Body of pancreas (tissue), 4 donors: ENCODE measurements around the gene FAM13A. TPM values are rescaled to one million over a fixed set of nuclear protein-coding genes. Genes with fewer than 3 reads are reported as not detected.
"Not testable (repeated sequence)": the region's sequence is repeated elsewhere in the genome, so short reads cannot be mapped to it uniquely, and the experiment has no call there.

Experiments used
- ATAC-seq: fragments of 150-250 bp; one replicate; pipeline ENCODE4 v1.9.1; 2016
- DNase-seq, 4 donors: peaks; one replicate each; pipeline ENCODE4 v3.0.0-alpha.2; 2019
- H3K27ac ChIP-seq, 4 donors: fragments of 200-600 bp; sonication (generic); 1 replicate in 3 of 4; 2 replicates in 1 of 4; pipeline versions ENCODE4 v1.5.1 to v1.6.1; 2016 to 2019; ENCODE audit warnings: mild to moderate bottlenecking in 1 of 4, mixed read lengths in 1 of 4, moderate library complexity in 1 of 4
- H3K27me3 ChIP-seq, 2 donors: fragments of 200-600 bp; sonication (generic); one replicate each; pipeline ENCODE4 v1.6.0; 2016; ENCODE audit warnings: mild to moderate bottlenecking in 1 of 2
- H3K36me3 ChIP-seq, 2 donors: fragments of 200-600 bp; sonication (generic); replicated peaks in 1 of 2; 2 replicates each; pipeline ENCODE4 v1.5.1; 2016; ENCODE audit warnings: low read depth in 2 of 2; ENCODE audit not compliant: insufficient read depth in 1 of 2
- H3K4me1 ChIP-seq: fragments of 200-600 bp; sonication (generic); one replicate; pipeline ENCODE4 v1.6.0; 2016
- H3K4me3 ChIP-seq, 2 donors: fragments of 200-600 bp; sonication (generic); 1 replicate in 1 of 2; 2 replicates in 1 of 2; pipeline ENCODE4 v1.5.1; 2016 to 2019
- H3K9me3 ChIP-seq, 3 donors: fragments of 200-600 bp; sonication (generic); 1 replicate in 2 of 3; 2 replicates in 1 of 3; pipeline ENCODE4 v1.5.1; 2016
- CTCF ChIP-seq, 7 experiments: fragments of 450-650 bp in 4 of 7; fragments of 200-600 bp in 3 of 7; sonication (generic) in 3 of 7; IDR thresholded peaks; one replicate each; pipeline ENCODE4 v1.5.1; 2016 to 2019; ENCODE audit warnings: antibody characterized with exemption in 7 of 7
- POLR2A ChIP-seq, 3 donors: fragments of 450-650 bp; IDR thresholded peaks; one replicate each; pipeline ENCODE4 v1.6.1; 2016; ENCODE audit warnings: antibody characterized with exemption in 3 of 3, mild to moderate bottlenecking in 2 of 3
- WGBS, 2 donors: methylation state at CpG; one replicate each; pipeline ENCODE4 v1.1.5; 2017; 5-methylcytosine and 5-hydroxymethylcytosine counted together
- intact Hi-C: fragments of 100-400 bp; cut with DNase I; formaldehyde crosslinking; loops from one replicate; pipeline ENCODE4 v1.15.1; 2023
- total RNA-seq, 2 donors: library from RNA; depleted of rRNA; stranded (reverse); fragments of >200 nt; gene quantifications; one replicate each; pipeline ENCODE4 v1.1.0, GENCODE V29; 2016

FAM13A gene
- total RNA-seq, 2 donors from 2014 or later, result 59.1 to 64.3 TPM

- Histone ChIP-seq H3K27ac (no peak overlapping the region), H3K4me1 (peaks cover 36% of the 10 kb centered on the region), H3K27me3 (no peaks in the 10 kb centered on the region), H3K36me3 (no peaks in the 10 kb centered on the region), H3K4me3 (no peak overlapping the region), H3K9me3 (no peaks in the 10 kb centered on the region)
- TF ChIP-seq CTCF (IDR thresholded peaks at IDR 0.05) (no peak), POLR2A (IDR thresholded peaks at IDR 0.05) (no peak)
- ATAC-seq (no peak), DNase-seq (no peak)
- WGBS, 2 donors, result 96 to 97% methylated on average over 6 of the region's 6 CpGs
- intact Hi-C loops, result no loop called here
Observed at GRCh38 chr4:89007338-89007939, 49.5 kb downstream of the FAM13A start.

- no peak for DNase-seq
- no peaks in the 10 kb centered on the region for H3K27me3 ChIP-seq
- H3K9me3 ChIP-seq, result no peaks in the 10 kb centered on the region
- 89 to 94% methylated on average over 5 of the region's 5 CpGs for WGBS, 2 donors
- intact Hi-C loops, result no loop called here
- no peak for ATAC-seq
- peaks cover 44% of the 10 kb centered on the region for H3K4me1 ChIP-seq
- H3K27ac ChIP-seq, result no peak overlapping the region
- H3K36me3 ChIP-seq, result no peaks in the 10 kb centered on the region
- H3K4me3 ChIP-seq, result no peak overlapping the region
- no peak for TF ChIP-seq POLR2A (IDR thresholded peaks at IDR 0.05)
- no peak for TF ChIP-seq CTCF (IDR thresholded peaks at IDR 0.05)
Observed at GRCh38 chr4:89006307-89006706, 50.7 kb downstream of the FAM13A start.

- peaks cover 43% of the 10 kb centered on the region for H3K4me1 ChIP-seq
- H3K27me3 ChIP-seq, H3K27ac ChIP-seq, H3K9me3 ChIP-seq, H3K36me3 ChIP-seq, ATAC-seq, intact Hi-C loops, DNase-seq, H3K4me3 ChIP-seq: not testable (repeated sequence)
- 96 to 100% methylated on average over 1 of the region's 1 CpG for WGBS, 2 donors
Observed at GRCh38 chr4:89005066-89005465, 51.9 kb downstream of the FAM13A start.

GRCh38 chr4:89001647-89002445 lies 55.1 kb downstream of the FAM13A start:
- DNase-seq, result peak; percentile 26 to 62 (median 37)
- Histone ChIP-seq H3K4me1 (peaks cover 45% of the 10 kb centered on the region), H3K36me3 (no peaks in the 10 kb centered on the region), H3K9me3 (no peaks in the 10 kb centered on the region), H3K4me3 (no peak overlapping the region), H3K27ac (peak overlapping the region; percentile 55 to 72 (median 66)), H3K27me3 (no peaks in the 10 kb centered on the region)
- ATAC-seq, result peak; percentile 57
- intact Hi-C loops, result no loop called here
- WGBS, 2 donors, result 28 to 33% methylated on average over 9 of the region's 9 CpGs
- no peak for TF ChIP-seq CTCF (IDR thresholded peaks at IDR 0.05)
- TF ChIP-seq POLR2A (IDR thresholded peaks at IDR 0.05), result no peak

GRCh38 chr4:89000844-89001360 lies 56.1 kb downstream of the FAM13A start:
- WGBS, 2 donors, result 53 to 58% methylated on average over 3 of the region's 3 CpGs
- no peak for TF ChIP-seq CTCF (IDR thresholded peaks at IDR 0.05)
- no peak for TF ChIP-seq POLR2A (IDR thresholded peaks at IDR 0.05)
- Histone ChIP-seq H3K9me3 (no peaks in the 10 kb centered on the region), H3K36me3 (no peaks in the 10 kb centered on the region), H3K27ac (peak overlapping the region; percentile 40 to 72 (median 66)), H3K27me3 (no peaks in the 10 kb centered on the region), H3K4me3 (no peak overlapping the region), H3K4me1 (peaks cover 45% of the 10 kb centered on the region)
- peak; percentile 79 for ATAC-seq
- intact Hi-C loops, result no loop called here
- DNase-seq, result peak; percentile 24 to 46 (median 38)
